HPDE6-E6E7 (cell line): ENCODE measurements around the gene ELOVL6.
"Not testable (repeated sequence)": the region's sequence is repeated elsewhere in the genome, so short reads cannot be mapped to it uniquely, and the experiment has no call there.

Experiments used
- DNase-seq: peaks from one replicate; pipeline ENCODE4 v3.0.0; 2011; ENCODE audit warnings: missing footprints; ENCODE audit errors: extremely low spot score

The ELOVL6 gene

GRCh38 chr4:110124711-110125110 lies 73.7 kb downstream of the ELOVL6 start:
- DNase-seq = no peak

GRCh38 chr4:110122201-110122600 lies 76.2 kb downstream of the ELOVL6 start:
- DNase-seq = no peak

GRCh38 chr4:110120506-110120905 lies 77.9 kb downstream of the ELOVL6 start:
- no peak for DNase-seq

GRCh38 chr4:110119880-110120279 lies 78.5 kb downstream of the ELOVL6 start:
- no peak for DNase-seq

- DNase-seq = peak; percentile 47
Observed at GRCh38 chr4:110119337-110119736, 79.1 kb downstream of the ELOVL6 start.

- no peak for DNase-seq
Observed at GRCh38 chr4:110112056-110112455, 86.4 kb downstream of the ELOVL6 start.

- no peak for DNase-seq
Observed at GRCh38 chr4:110109455-110109854, 89.0 kb downstream of the ELOVL6 start.

- DNase-seq = no peak
Observed at GRCh38 chr4:110108960-110109359, 89.5 kb downstream of the ELOVL6 start.

GRCh38 chr4:110108422-110108821 lies 90.0 kb downstream of the ELOVL6 start:
- DNase-seq = no peak

- DNase-seq = no peak
Observed at GRCh38 chr4:110107866-110108265, 90.5 kb downstream of the ELOVL6 start.

GRCh38 chr4:110106931-110107296 lies 91.5 kb downstream of the ELOVL6 start:
- peak; percentile 29 for DNase-seq

GRCh38 chr4:110104661-110105060 lies 93.8 kb downstream of the ELOVL6 start:
- DNase-seq = no peak

- no peak for DNase-seq
Observed at GRCh38 chr4:110099638-110100037, 98.8 kb downstream of the ELOVL6 start.

- no peak for DNase-seq
Observed at GRCh38 chr4:110096405-110096804, 102.0 kb downstream of the ELOVL6 start.

- DNase-seq = no peak
Observed at GRCh38 chr4:110092646-110093045, 105.8 kb downstream of the ELOVL6 start.

- DNase-seq = peak; percentile 49
Observed at GRCh38 chr4:110091434-110092140, 106.8 kb downstream of the ELOVL6 start.

- no peak for DNase-seq
Observed at GRCh38 chr4:110088670-110089069, 109.7 kb downstream of the ELOVL6 start.

- no peak for DNase-seq
Observed at GRCh38 chr4:110087070-110087708, 111.2 kb downstream of the ELOVL6 start.

GRCh38 chr4:110085131-110085530 lies 113.3 kb downstream of the ELOVL6 start:
- DNase-seq = no peak

GRCh38 chr4:110084154-110084553 lies 114.3 kb downstream of the ELOVL6 start:
- DNase-seq = no peak

GRCh38 chr4:110078148-110078547 lies 120.3 kb downstream of the ELOVL6 start:
- not testable (repeated sequence) for DNase-seq

GRCh38 chr4:110076828-110077227 lies 121.6 kb downstream of the ELOVL6 start:
- not testable (repeated sequence) for DNase-seq

GRCh38 chr4:110075891-110076290 lies 122.5 kb downstream of the ELOVL6 start:
- no peak for DNase-seq
